ENCODE data around the gene PPA1. TPM values are rescaled to one million over a fixed set of nuclear protein-coding genes. Genes with fewer than 3 reads are reported as not detected.
A peak's percentile ranks its signal among the peaks of the same experiment; 100 is the strongest.

Gene PPA1
- total RNA-seq, 3 donors from 2014 or later, result 86.9 to 174 (median 164) TPM

DNA sequence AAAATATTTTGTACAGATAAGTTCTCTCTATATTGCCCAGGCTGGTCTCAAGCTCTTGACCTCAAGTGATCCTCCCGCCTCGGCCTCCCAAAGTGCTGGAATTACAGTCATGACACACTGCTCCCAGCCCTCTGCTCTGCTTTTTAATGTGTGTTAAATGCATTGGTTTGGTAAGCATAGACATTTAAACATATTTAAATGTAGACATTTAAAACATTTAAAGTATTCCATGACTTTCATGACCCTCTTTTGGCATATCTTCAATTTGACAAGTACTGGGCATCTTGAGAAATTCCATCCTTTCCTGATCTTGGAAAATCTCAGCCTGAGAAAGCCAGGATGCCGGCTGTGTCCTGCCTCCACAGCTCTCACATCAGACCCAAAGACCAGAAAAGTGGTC is 57.7 kb downstream of the PPA1 start:
- no peak overlapping the region for H3K4me3 ChIP-seq

DNA sequence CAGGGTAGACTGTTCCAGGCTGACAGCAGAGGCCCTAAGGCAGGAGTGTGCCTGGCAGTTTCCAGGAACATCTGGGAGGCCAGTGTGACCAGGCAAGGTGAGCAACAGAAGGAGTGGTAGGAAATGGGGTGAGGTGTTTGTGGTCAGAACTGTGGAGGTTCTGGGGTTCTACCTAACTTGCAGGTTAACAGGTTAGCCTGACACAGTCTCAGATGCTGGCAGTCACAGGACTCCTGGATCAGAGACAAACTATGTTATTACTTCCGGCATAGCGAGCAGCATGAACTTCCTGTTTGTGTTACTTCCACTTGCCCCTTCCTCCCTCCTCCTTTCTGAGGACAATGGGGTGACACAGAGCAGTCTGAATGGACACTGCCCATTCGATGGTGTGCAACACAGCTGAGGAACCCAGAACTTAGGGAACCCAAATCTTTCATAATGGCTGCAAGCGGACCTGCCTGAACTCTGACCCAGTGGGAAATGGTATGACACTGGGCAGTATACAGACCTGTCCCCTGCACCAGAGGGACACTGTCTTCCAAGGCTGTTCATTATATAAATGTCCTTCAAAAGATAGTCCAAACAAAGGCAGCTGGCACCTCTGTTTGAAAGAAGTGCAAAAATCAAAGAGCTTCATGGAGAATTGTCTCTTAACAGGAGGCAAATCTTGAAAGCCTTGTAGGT is 59.0 kb downstream of the PPA1 start:
- H3K4me3 ChIP-seq, result no peak overlapping the region
- no peak for TF ChIP-seq POLR2AphosphoS5 (IDR thresholded peaks at IDR 0.05)
- TF ChIP-seq, protein P1, sequence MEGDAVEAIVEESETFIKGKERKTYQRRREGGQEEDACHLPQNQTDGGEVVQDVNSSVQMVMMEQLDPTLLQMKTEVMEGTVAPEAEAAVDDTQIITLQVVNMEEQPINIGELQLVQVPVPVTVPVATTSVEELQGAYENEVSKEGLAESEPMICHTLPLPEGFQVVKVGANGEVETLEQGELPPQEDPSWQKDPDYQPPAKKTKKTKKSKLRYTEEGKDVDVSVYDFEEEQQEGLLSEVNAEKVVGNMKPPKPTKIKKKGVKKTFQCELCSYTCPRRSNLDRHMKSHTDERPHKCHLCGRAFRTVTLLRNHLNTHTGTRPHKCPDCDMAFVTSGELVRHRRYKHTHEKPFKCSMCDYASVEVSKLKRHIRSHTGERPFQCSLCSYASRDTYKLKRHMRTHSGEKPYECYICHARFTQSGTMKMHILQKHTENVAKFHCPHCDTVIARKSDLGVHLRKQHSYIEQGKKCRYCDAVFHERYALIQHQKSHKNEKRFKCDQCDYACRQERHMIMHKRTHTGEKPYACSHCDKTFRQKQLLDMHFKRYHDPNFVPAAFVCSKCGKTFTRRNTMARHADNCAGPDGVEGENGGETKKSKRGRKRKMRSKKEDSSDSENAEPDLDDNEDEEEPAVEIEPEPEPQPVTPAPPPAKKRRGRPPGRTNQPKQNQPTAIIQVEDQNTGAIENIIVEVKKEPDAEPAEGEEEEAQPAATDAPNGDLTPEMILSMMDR (IDR thresholded peaks at IDR 0.05), result no peak
- TF ChIP-seq POLR2A (IDR thresholded peaks at IDR 0.05), result no peak
- H3K36me3 ChIP-seq, result no peaks in the 10 kb centered on the region
- intact Hi-C loops (cut with DNase I; ENCODE audit: low total_unique reads), result no loop called here
- H3K4me1 ChIP-seq, result peaks cover 0 to 5% of the 10 kb centered on the region in 2 donors
- H3K27ac ChIP-seq, result peak overlapping the region; percentile 15 to 23
- no peaks in the 10 kb centered on the region for H3K9me3 ChIP-seq
- no peaks in the 10 kb centered on the region for H3K27me3 ChIP-seq
- no peak for DNase-seq (ENCODE audit: low spot score in 2 of 2)

More for the DNA sequence above, 57.7 kb downstream of the PPA1 start:
- Histone ChIP-seq H3K4me1 (peaks cover 0 to 5% of the 10 kb centered on the region in 2 donors), H3K27ac (no peak overlapping the region), H3K27me3 (no peaks in the 10 kb centered on the region), H3K9me3 (peaks cover 0 to 5% of the 10 kb centered on the region in 2 donors), H3K36me3 (no peaks in the 10 kb centered on the region)
- TF ChIP-seq POLR2AphosphoS5 (IDR thresholded peaks at IDR 0.05) (no peak), POLR2A (IDR thresholded peaks at IDR 0.05) (no peak)
- TF ChIP-seq, protein P1 (IDR thresholded peaks at IDR 0.05), result no peak
- no peak for DNase-seq (ENCODE audit: low spot score in 2 of 2)
- intact Hi-C loops (cut with DNase I; ENCODE audit: low total_unique reads), result no loop called here

DNA sequence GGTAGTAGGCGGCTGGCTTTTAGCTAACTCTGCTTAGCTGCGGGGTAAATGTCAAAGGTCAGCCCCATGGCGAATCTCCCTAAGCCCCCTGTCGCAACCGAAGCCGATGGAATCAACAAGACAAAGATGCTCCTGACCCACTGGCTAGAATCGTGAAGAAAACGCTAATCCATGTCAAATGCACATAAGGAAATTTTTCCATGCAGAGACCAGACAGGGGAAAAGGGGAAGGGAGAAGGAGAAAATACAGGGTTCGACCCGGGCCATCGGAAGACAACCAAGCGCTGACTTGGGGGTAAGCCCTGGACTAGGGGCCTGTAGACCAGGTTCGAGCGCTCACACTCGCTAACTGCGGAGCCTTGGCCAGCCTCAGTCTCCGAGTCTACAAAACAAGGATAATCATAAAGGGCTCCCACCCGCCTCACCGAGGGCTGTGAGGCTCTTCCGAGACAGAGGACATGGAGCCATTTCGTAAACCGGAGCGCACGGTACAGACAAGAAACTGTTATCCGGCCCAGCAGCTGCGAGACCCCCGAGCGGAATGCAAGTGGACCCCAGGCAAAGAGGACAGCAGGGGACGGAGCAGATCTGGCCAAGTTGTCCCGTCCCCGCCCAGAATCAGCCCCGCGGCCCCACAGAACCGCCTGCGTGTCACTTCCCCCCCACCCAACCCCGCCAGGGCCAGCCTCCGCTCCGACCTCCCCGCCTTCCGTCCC is 63.4 kb downstream of the PPA1 start:
- Histone ChIP-seq H3K27ac (peak overlapping the region; percentile 95 to 97), H3K9me3 (no peaks in the 10 kb centered on the region), H3K4me1 (peaks cover 0 to 5% of the 10 kb centered on the region in 2 donors), H3K4me3 (peak overlapping the region; percentile 78 to 95 (median 91)), H3K27me3 (no peaks in the 10 kb centered on the region), H3K36me3 (no peaks in the 10 kb centered on the region)
- peak in 1 of 2 donors; percentile 26 for DNase-seq (ENCODE audit: low spot score in 2 of 2)
- TF ChIP-seq POLR2A (IDR thresholded peaks at IDR 0.05) (no peak), POLR2AphosphoS5 (IDR thresholded peaks at IDR 0.05) (no peak)
- TF ChIP-seq, protein P1 (IDR thresholded peaks at IDR 0.05), result no peak
- intact Hi-C loops (cut with DNase I; ENCODE audit: low total_unique reads), result no loop called here

DNA sequence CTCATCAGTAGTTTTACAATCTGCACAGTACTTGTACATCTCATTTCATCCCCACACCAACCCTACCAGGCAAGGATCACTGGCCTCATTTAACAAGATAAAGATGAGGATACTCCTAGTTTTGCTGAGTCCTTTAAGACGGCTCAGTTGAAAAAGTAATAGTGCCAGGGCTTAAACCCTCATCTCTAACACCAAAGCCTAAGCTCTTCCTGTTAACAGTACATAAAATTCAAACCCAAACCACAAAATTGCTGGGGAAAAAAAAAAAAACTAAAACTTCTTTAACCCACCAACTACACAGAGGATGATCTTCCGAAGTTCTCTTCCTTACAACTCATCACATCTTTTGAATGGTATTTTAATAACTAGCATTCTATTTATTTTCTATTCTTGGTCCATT is 64.2 kb downstream of the PPA1 start:
- Histone ChIP-seq H3K4me3 (peak overlapping the region; percentile 78 to 95 (median 91)), H3K9me3 (no peaks in the 10 kb centered on the region), H3K36me3 (no peaks in the 10 kb centered on the region), H3K27ac (no peak overlapping the region), H3K27me3 (no peaks in the 10 kb centered on the region), H3K4me1 (peaks cover 0 to 2% of the 10 kb centered on the region in 2 donors)
- no peak for TF ChIP-seq POLR2AphosphoS5 (IDR thresholded peaks at IDR 0.05)
- DNase-seq (ENCODE audit: low spot score in 2 of 2), result no peak
- intact Hi-C loops (cut with DNase I; ENCODE audit: low total_unique reads), result no loop called here

DNA sequence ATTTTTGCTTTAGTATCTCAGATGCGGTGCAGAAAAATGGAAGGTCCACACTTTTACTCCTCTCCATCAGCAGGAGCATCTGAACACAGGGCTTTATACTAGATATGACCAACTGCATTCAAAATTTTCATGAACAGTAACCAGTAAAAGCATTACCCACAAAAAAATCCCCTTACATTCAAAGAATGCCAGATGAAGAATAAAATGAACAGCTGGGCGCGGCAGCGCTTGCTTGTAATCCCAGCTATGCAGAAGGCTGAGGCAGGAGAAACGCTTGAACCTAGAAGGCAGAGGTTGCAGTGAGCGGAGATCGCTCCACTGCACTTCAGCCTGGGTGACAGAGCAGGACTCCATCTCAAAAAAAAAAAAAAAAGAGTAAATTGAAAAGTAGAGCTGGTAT is 66.0 kb downstream of the PPA1 start:
- H3K9me3 ChIP-seq, result no peaks in the 10 kb centered on the region
- H3K36me3 ChIP-seq, result no peaks in the 10 kb centered on the region
- peaks cover 0 to 3% of the 10 kb centered on the region in 2 donors for H3K4me1 ChIP-seq
- H3K27ac ChIP-seq, result no peak overlapping the region
- TF ChIP-seq POLR2A (IDR thresholded peaks at IDR 0.05) (no peak), POLR2AphosphoS5 (IDR thresholded peaks at IDR 0.05) (no peak)
- TF ChIP-seq, protein P1 (IDR thresholded peaks at IDR 0.05), result no peak
- intact Hi-C loops (cut with DNase I; ENCODE audit: low total_unique reads), result no loop called here
- no peaks in the 10 kb centered on the region for H3K27me3 ChIP-seq
- H3K4me3 ChIP-seq, result no peak overlapping the region
- DNase-seq (ENCODE audit: low spot score in 2 of 2), result no peak

Data from breast epithelium (tissue), 4 donors.